Mammary epithelial cell (primary cell): ENCODE results near the gene KIFC3.

ENCODE experiments used
- EZH2 ChIP-seq: IDR thresholded peaks from 2 replicates; pipeline ENCODE4 v1.6.1; 2012; ENCODE audit warnings: low read length, inconsistent platforms, borderline replicate concordance
- TF ChIP-seq, protein P1 (sequence below), 2 donors: IDR thresholded peaks in 1 of 2; conservative IDR thresholded peaks in 1 of 2; 2 replicates each; pipeline ENCODE4 v1.5.1; 2011 to 2012; ENCODE audit warnings: inconsistent platforms in 2 of 2, low read length in 2 of 2, mild to moderate bottlenecking in 2 of 2, control low read depth in 1 of 2, low read depth in 1 of 2; ENCODE audit not compliant: insufficient read depth in 1 of 2; ENCODE audit errors: extremely low read depth in 1 of 2

GRCh38 chr16:57813466-57813865, 11.2 kb upstream of the KIFC3 start:
- TF ChIP-seq, protein P1, sequence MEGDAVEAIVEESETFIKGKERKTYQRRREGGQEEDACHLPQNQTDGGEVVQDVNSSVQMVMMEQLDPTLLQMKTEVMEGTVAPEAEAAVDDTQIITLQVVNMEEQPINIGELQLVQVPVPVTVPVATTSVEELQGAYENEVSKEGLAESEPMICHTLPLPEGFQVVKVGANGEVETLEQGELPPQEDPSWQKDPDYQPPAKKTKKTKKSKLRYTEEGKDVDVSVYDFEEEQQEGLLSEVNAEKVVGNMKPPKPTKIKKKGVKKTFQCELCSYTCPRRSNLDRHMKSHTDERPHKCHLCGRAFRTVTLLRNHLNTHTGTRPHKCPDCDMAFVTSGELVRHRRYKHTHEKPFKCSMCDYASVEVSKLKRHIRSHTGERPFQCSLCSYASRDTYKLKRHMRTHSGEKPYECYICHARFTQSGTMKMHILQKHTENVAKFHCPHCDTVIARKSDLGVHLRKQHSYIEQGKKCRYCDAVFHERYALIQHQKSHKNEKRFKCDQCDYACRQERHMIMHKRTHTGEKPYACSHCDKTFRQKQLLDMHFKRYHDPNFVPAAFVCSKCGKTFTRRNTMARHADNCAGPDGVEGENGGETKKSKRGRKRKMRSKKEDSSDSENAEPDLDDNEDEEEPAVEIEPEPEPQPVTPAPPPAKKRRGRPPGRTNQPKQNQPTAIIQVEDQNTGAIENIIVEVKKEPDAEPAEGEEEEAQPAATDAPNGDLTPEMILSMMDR (conservative IDR thresholded peaks at IDR 0.05 in 1 of 2, IDR thresholded peaks at IDR 0.05 in 1 of 2; ENCODE audit: extremely low read depth in 1 of 2, insufficient read depth in 1 of 2, low read depth in 1 of 2, low read length in 2 of 2) = no peak
- no peak for TF ChIP-seq EZH2
